Fibroblast of skin of left biceps (primary cell): ENCODE data around the gene ADAMTS2.

ENCODE experiments used
- DNase-seq, 2 experiments: peaks; one replicate each; pipeline ENCODE4 v3.0.0-alpha.2; 2013; ENCODE audit warnings: low read depth in 2 of 2

Gene ADAMTS2

GRCh38 chr5:179232091-179232735, 113.0 kb downstream of the ADAMTS2 start:
- no peak for DNase-seq

- DNase-seq: no peak
Measured at GRCh38 chr5:179231309-179231708, 114.0 kb downstream of the ADAMTS2 start.

GRCh38 chr5:179230061-179230461, 115.2 kb downstream of the ADAMTS2 start:
- DNase-seq: no peak

GRCh38 chr5:179229331-179229831, 115.9 kb downstream of the ADAMTS2 start:
- DNase-seq: no peak

GRCh38 chr5:179228341-179229121, 116.7 kb downstream of the ADAMTS2 start:
- DNase-seq: no peak

GRCh38 chr5:179227580-179228311, 117.5 kb downstream of the ADAMTS2 start:
- DNase-seq: no peak

- DNase-seq: no peak
Measured at GRCh38 chr5:179227229-179227579, 118.1 kb downstream of the ADAMTS2 start.

- DNase-seq: no peak
Measured at GRCh38 chr5:179226696-179227095, 118.6 kb downstream of the ADAMTS2 start.

- no peak for DNase-seq
Measured at GRCh38 chr5:179225387-179225786, 119.9 kb downstream of the ADAMTS2 start.

GRCh38 chr5:179224741-179225140, 120.5 kb downstream of the ADAMTS2 start:
- no peak for DNase-seq

GRCh38 chr5:179223961-179224360, 121.3 kb downstream of the ADAMTS2 start:
- DNase-seq: no peak

GRCh38 chr5:179223528-179223927, 121.7 kb downstream of the ADAMTS2 start:
- DNase-seq: no peak

GRCh38 chr5:179222246-179223017, 122.8 kb downstream of the ADAMTS2 start:
- no peak for DNase-seq

- no peak for DNase-seq
Measured at GRCh38 chr5:179221877-179222220, 123.4 kb downstream of the ADAMTS2 start.

GRCh38 chr5:179221196-179221876, 123.9 kb downstream of the ADAMTS2 start:
- DNase-seq: no peak

- no peak for DNase-seq
Measured at GRCh38 chr5:179220716-179221115, 124.5 kb downstream of the ADAMTS2 start.

- DNase-seq: no peak
Measured at GRCh38 chr5:179219661-179220620, 125.3 kb downstream of the ADAMTS2 start.

GRCh38 chr5:179218943-179219330, 126.3 kb downstream of the ADAMTS2 start:
- no peak for DNase-seq

- no peak for DNase-seq
Measured at GRCh38 chr5:179217956-179218942, 127.0 kb downstream of the ADAMTS2 start.
